RWPE2 (cell line): ENCODE results near the gene EXPH5.
"Not testable (repeated sequence)": the region's sequence is repeated elsewhere in the genome, so short reads cannot be mapped to it uniquely, and the experiment has no call there.

Experiments used
- ATAC-seq: fragments of 200-7000 bp; cut with Tn5 transposase; 3 replicates; pipeline ENCODE4 v1.9.1; 2021; ENCODE audit warnings: low read depth
- DNase-seq: peaks from one replicate; pipeline ENCODE4 v3.0.0-alpha.2; 2020; ENCODE audit warnings: low spot score
- H3K27ac ChIP-seq: fragments of 450-650 bp; 2 replicates; pipeline ENCODE4 v1.5.1; 2017; ENCODE audit warnings: mild to moderate bottlenecking; ENCODE audit not compliant: poor library complexity, severe bottlenecking
- H3K27me3 ChIP-seq: fragments of 250-450 bp; sonication (Bioruptor Pico); 2 replicates; pipeline ENCODE4 v1.5.1; 2021; ENCODE audit warnings: mild to moderate bottlenecking, moderate library complexity; ENCODE audit not compliant: insufficient read depth, poor library complexity, severe bottlenecking
- H3K36me3 ChIP-seq: fragments of 250-450 bp; sonication (Bioruptor Pico); 2 replicates; pipeline ENCODE4 v1.5.1; 2020; ENCODE audit warnings: low read depth, mild to moderate bottlenecking, moderate library complexity
- H3K4me1 ChIP-seq: fragments of 250-450 bp; sonication (Bioruptor Pico); 2 replicates; pipeline ENCODE4 v1.5.1; 2021; ENCODE audit warnings: mild to moderate bottlenecking, moderate library complexity; ENCODE audit not compliant: insufficient read depth, poor library complexity, severe bottlenecking
- H3K4me3 ChIP-seq: fragments of 250-450 bp; sonication (Bioruptor Pico); 2 replicates; pipeline ENCODE4 v1.5.1; 2021; ENCODE audit warnings: mild to moderate bottlenecking, moderate library complexity; ENCODE audit not compliant: severe bottlenecking
- H3K9me3 ChIP-seq: fragments of 250-450 bp; sonication (Bioruptor Pico); 2 replicates; pipeline ENCODE4 v1.5.1; 2021; ENCODE audit warnings: mild to moderate bottlenecking, moderate library complexity; ENCODE audit not compliant: severe bottlenecking
- CTCF ChIP-seq: fragments of 450-650 bp; IDR thresholded peaks from one replicate; pipeline ENCODE4 v1.5.1; 2017; ENCODE audit warnings: mild to moderate bottlenecking, moderate library complexity; ENCODE audit not compliant: poor library complexity, severe bottlenecking

EXPH5 gene

GRCh38 chr11:108614086-108614485 lies 20.5 kb upstream of the EXPH5 start:
- H3K36me3 ChIP-seq = no peaks in the 10 kb centered on the region
- DNase-seq (no peak), ATAC-seq (no peak)
- no peaks in the 10 kb centered on the region for H3K27me3 ChIP-seq
- TF ChIP-seq CTCF = no peak
- H3K27ac ChIP-seq = no peak overlapping the region
- no peak overlapping the region for H3K4me3 ChIP-seq
- H3K9me3 ChIP-seq = no peaks in the 10 kb centered on the region
- peaks cover 20% of the 10 kb centered on the region for H3K4me1 ChIP-seq

- DNase-seq (no peak), ATAC-seq (peak; percentile 90)
- Histone ChIP-seq H3K9me3 (no peaks in the 10 kb centered on the region), H3K27me3 (no peaks in the 10 kb centered on the region), H3K4me1 (peaks cover 18% of the 10 kb centered on the region), H3K27ac (peak overlapping the region; percentile 19), H3K36me3 (no peaks in the 10 kb centered on the region), H3K4me3 (no peak overlapping the region)
- TF ChIP-seq CTCF = no peak
Measured at GRCh38 chr11:108609682-108610081, 16.1 kb upstream of the EXPH5 start.

GRCh38 chr11:108608548-108608947 lies 15.0 kb upstream of the EXPH5 start:
- Histone ChIP-seq H3K27ac (peak overlapping the region; percentile 19), H3K4me1 (peaks cover 18% of the 10 kb centered on the region), H3K4me3 (no peak overlapping the region), H3K27me3 (no peaks in the 10 kb centered on the region), H3K36me3 (no peaks in the 10 kb centered on the region), H3K9me3 (no peaks in the 10 kb centered on the region)
- DNase-seq (no peak), ATAC-seq (no peak)
- TF ChIP-seq CTCF = no peak

- no peaks in the 10 kb centered on the region for H3K9me3 ChIP-seq
- peak; percentile 83 for ATAC-seq
- TF ChIP-seq CTCF = no peak
- no peaks in the 10 kb centered on the region for H3K36me3 ChIP-seq
- H3K4me3 ChIP-seq = no peak overlapping the region
- H3K27ac ChIP-seq = peak overlapping the region; percentile 40
- no peaks in the 10 kb centered on the region for H3K27me3 ChIP-seq
- peaks cover 18% of the 10 kb centered on the region for H3K4me1 ChIP-seq
- no peak for DNase-seq
Measured at GRCh38 chr11:108606495-108607160, 13.1 kb upstream of the EXPH5 start.

GRCh38 chr11:108606070-108606469 lies 12.5 kb upstream of the EXPH5 start:
- peaks cover 24% of the 10 kb centered on the region for H3K4me1 ChIP-seq
- H3K27ac ChIP-seq = peak overlapping the region; percentile 40
- H3K4me3 ChIP-seq = no peak overlapping the region
- H3K9me3 ChIP-seq = no peaks in the 10 kb centered on the region
- no peak for DNase-seq
- ATAC-seq = no peak
- no peaks in the 10 kb centered on the region for H3K36me3 ChIP-seq
- H3K27me3 ChIP-seq = no peaks in the 10 kb centered on the region
- TF ChIP-seq CTCF = no peak

- H3K36me3 ChIP-seq, DNase-seq: not testable (repeated sequence)
Measured at GRCh38 chr11:108602818-108603217, 9.2 kb upstream of the EXPH5 start.

More at GRCh38 chr11:108602818-108603217, 9.2 kb upstream of the EXPH5 start:
- H3K27ac ChIP-seq, H3K9me3 ChIP-seq, ATAC-seq, H3K27me3 ChIP-seq, H3K4me3 ChIP-seq: not testable (repeated sequence)
- H3K4me1 ChIP-seq = peaks cover 20% of the 10 kb centered on the region
